ENCODE data around the gene AK2. TPM values are rescaled to one million over a fixed set of nuclear protein-coding genes. Genes with fewer than 3 reads are reported as not detected.

Gene AK2
- total and polyA plus RNA-seq, 2 donors (not counting 3 experiments of a cell fraction or from before 2014, with no cell fraction given), result 107 to 134 TPM

DNA sequence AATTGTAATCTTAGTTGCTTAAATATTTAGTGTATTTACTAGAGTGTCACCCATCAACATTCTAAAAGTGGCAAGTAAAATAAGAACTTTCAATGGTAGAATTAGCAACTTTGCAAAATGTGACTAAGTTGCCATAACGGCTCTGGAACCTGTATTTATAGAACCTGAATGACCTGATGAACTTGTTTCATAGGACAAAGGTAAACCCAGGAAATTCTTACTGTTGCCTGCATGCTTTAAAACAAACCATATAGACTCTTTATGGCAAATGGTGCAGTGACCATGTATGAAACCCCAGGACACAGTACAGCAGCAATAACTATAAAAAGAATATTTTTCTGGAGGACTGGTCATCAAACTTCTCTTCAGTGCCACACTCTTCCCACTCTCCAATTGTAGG, 22.9 kb downstream of the AK2 start:
- no peak for FAIRE-seq

More for the DNA sequence above, 22.9 kb downstream of the AK2 start:
- H3K4me3 ChIP-seq (replicated peaks in 1 of 3; ENCODE audit: insufficient read depth in 1 of 3, low read depth in 1 of 3, low read length in 3 of 3), result no peak overlapping the region
- no peaks in the 10 kb centered on the region for H4K20me1 ChIP-seq (replicated peaks; ENCODE audit: control insufficient read depth, extremely low read depth, insufficient read depth, low read length)
- H3K4me2 ChIP-seq (ENCODE audit: insufficient read depth, low read length), result no peak overlapping the region
- POLR2A ChIA-PET, result no interaction called here
- no peaks in the 10 kb centered on the region for H3K79me2 ChIP-seq (ENCODE audit: control insufficient read depth, insufficient read depth, low read length)
- H3K36me3 ChIP-seq (ENCODE audit: control insufficient read depth in 2 of 2, extremely low read depth in 1 of 2, insufficient read depth in 2 of 2, low read length in 2 of 2), result peaks cover 6 to 11% of the 10 kb centered on the region in 2 experiments
- no peaks in the 10 kb centered on the region for H3K9me3 ChIP-seq (replicated peaks; ENCODE audit: control insufficient read depth, insufficient read depth, low read length)
- dilution Hi-C loops (cut with MboI; ENCODE audit: extremely low pct_ligation_motif_present, low sequenced_read_pairs) (no loop called here), intact Hi-C loops (cut with micrococcal nuclease) (no loop called here)
- no peak overlapping the region for H3K9ac ChIP-seq (replicated peaks; ENCODE audit: extremely low read depth, insufficient read depth, low read length)
- no peaks in the 10 kb centered on the region for H3K4me1 ChIP-seq (ENCODE audit: control insufficient read depth, extremely low read depth, insufficient read depth, low read length)
- H3K27me3 ChIP-seq (ENCODE audit: control insufficient read depth in 2 of 2, insufficient read depth in 2 of 2, low read length in 2 of 2), result no peaks in the 10 kb centered on the region
- H3K27ac ChIP-seq (ENCODE audit: insufficient read depth, low read depth, low read length), result no peak overlapping the region
- BruUV-seq (replicated peaks), result no TSS peak
- no peak for DNase-seq (ENCODE audit: low read depth, low spot score)
- no peak overlapping the region for H2AFZ ChIP-seq (ENCODE audit: low read depth, low read length)
- CTCF ChIA-PET, result interaction anchor here (3.4 kb wide), 1 partner anchor 80 kb away, joined by 17 read pairs; no protein-coding TSS in a partner anchor
- H3K9me1 ChIP-seq (replicated peaks; ENCODE audit: control insufficient read depth, extremely low read depth, insufficient read depth, low read length), result no peaks in the 10 kb centered on the region
- TF ChIP-seq POLR2AphosphoS5 (IDR thresholded peaks at IDR 0.05; ENCODE audit: insufficient read depth, low read depth, low read length) (no peak), GATA2 (IDR thresholded peaks at IDR 0.05; ENCODE audit: insufficient read depth, insufficient read length, low read depth, low read length) (no peak), FOS (IDR thresholded peaks at IDR 0.05; ENCODE audit: borderline replicate concordance, insufficient read depth, low read length) (no peak), MYC (IDR thresholded peaks at IDR 0.05; ENCODE audit: low read depth, low read length) (no peak), EZH2 (IDR thresholded peaks at IDR 0.05; ENCODE audit: borderline replicate concordance, low read depth, low read length, severe bottlenecking) (no peak), JUN (IDR thresholded peaks at IDR 0.05; ENCODE audit: borderline replicate concordance, insufficient read depth, insufficient read length, low read depth) (no peak), POLR2A (IDR thresholded peaks at IDR 0.05; ENCODE audit: low read depth, low read length) (no peak)
- TF ChIP-seq, protein P1, sequence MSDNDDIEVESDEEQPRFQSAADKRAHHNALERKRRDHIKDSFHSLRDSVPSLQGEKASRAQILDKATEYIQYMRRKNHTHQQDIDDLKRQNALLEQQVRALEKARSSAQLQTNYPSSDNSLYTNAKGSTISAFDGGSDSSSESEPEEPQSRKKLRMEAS (IDR thresholded peaks at IDR 0.05; ENCODE audit: insufficient read depth, insufficient read length), result no peak
- TF ChIP-seq, protein P2, sequence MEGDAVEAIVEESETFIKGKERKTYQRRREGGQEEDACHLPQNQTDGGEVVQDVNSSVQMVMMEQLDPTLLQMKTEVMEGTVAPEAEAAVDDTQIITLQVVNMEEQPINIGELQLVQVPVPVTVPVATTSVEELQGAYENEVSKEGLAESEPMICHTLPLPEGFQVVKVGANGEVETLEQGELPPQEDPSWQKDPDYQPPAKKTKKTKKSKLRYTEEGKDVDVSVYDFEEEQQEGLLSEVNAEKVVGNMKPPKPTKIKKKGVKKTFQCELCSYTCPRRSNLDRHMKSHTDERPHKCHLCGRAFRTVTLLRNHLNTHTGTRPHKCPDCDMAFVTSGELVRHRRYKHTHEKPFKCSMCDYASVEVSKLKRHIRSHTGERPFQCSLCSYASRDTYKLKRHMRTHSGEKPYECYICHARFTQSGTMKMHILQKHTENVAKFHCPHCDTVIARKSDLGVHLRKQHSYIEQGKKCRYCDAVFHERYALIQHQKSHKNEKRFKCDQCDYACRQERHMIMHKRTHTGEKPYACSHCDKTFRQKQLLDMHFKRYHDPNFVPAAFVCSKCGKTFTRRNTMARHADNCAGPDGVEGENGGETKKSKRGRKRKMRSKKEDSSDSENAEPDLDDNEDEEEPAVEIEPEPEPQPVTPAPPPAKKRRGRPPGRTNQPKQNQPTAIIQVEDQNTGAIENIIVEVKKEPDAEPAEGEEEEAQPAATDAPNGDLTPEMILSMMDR (IDR thresholded peaks at IDR 0.05; ENCODE audit: extremely low read depth in 1 of 2, insufficient read depth in 1 of 2, low read depth in 1 of 2, low read length in 2 of 2), result no peak
